COLO668 (cell line): ENCODE data around the gene INHBE.
"Not testable (repeated sequence)": the region's sequence is repeated elsewhere in the genome, so short reads cannot be mapped to it uniquely, and the experiment has no call there.

Source experiments
- DNase-seq: peaks from one replicate; lab custom pipeline; 2025; ENCODE audit not compliant: unreplicated experiment; lab: John Stamatoyannopoulos, UW

INHBE gene

GRCh38 chr12:57496822-57497221 is 41.7 kb downstream of the INHBE start:
- no peak for DNase-seq

- DNase-seq = no peak
Measured at GRCh38 chr12:57497223-57498131, 42.4 kb downstream of the INHBE start.

GRCh38 chr12:57498132-57498502 is 43.0 kb downstream of the INHBE start:
- no peak for DNase-seq

- no peak for DNase-seq
Measured at GRCh38 chr12:57498571-57498970, 43.5 kb downstream of the INHBE start.

GRCh38 chr12:57500213-57500612 is 45.1 kb downstream of the INHBE start:
- DNase-seq = no peak

GRCh38 chr12:57502311-57502969 is 47.3 kb downstream of the INHBE start:
- DNase-seq = not testable (repeated sequence)

GRCh38 chr12:57506541-57506940 is 51.4 kb downstream of the INHBE start:
- DNase-seq = not testable (repeated sequence)
